Smooth muscle cell (in vitro differentiated cells): ENCODE data around the gene SERPINB10. TPM values are rescaled to one million over a fixed set of nuclear protein-coding genes. Genes with fewer than 3 reads are reported as not detected.

ENCODE experiments used
- DNase-seq: peaks from one replicate; lab custom pipeline; 2025; ENCODE audit not compliant: unreplicated experiment; lab: John Stamatoyannopoulos, UW
- H2AFZ ChIP-seq: fragments of 200-600 bp; sonication (generic); 2 replicates; pipeline ENCODE4 v1.6.0; 2016; ENCODE audit warnings: antibody characterized with exemption, low read depth, mild to moderate bottlenecking
- H3F3A ChIP-seq: fragments of 200-600 bp; sonication (generic); 2 replicates; pipeline ENCODE4 v1.6.0; 2017; ENCODE audit warnings: antibody characterized with exemption, low read depth
- H3K27ac ChIP-seq: fragments of 200-600 bp; sonication (generic); 2 replicates; pipeline ENCODE4 v1.5.1; 2016; ENCODE audit warnings: low read depth, mild to moderate bottlenecking
- H3K27me3 ChIP-seq: fragments of 200-600 bp; sonication (generic); 2 replicates; pipeline ENCODE4 v1.6.1; 2016; ENCODE audit warnings: low read depth, mild to moderate bottlenecking
- H3K36me3 ChIP-seq: fragments of 200-600 bp; sonication (generic); 2 replicates; pipeline ENCODE4 v1.5.1; 2016; ENCODE audit warnings: low read depth
- H3K4me1 ChIP-seq: fragments of 200-600 bp; sonication (generic); 2 replicates; pipeline ENCODE4 v1.5.1; 2016; ENCODE audit warnings: low read depth
- H3K4me2 ChIP-seq: fragments of 200-600 bp; sonication (generic); 2 replicates; pipeline ENCODE4 v1.6.0; 2016; ENCODE audit warnings: mild to moderate bottlenecking
- H3K4me3 ChIP-seq: fragments of 200-600 bp; sonication (generic); 2 replicates; pipeline ENCODE4 v1.5.1; 2016; ENCODE audit warnings: mild to moderate bottlenecking
- H3K79me2 ChIP-seq: fragments of 200-600 bp; sonication (generic); 2 replicates; pipeline ENCODE4 v1.6.0; 2016; ENCODE audit warnings: low read depth, mild to moderate bottlenecking
- H3K9ac ChIP-seq: fragments of 200-600 bp; sonication (generic); 2 replicates; pipeline ENCODE4 v1.6.0; 2016; ENCODE audit warnings: low read depth
- H3K9me3 ChIP-seq: fragments of 200-600 bp; sonication (generic); replicated peaks from 2 replicates; pipeline ENCODE4 v1.5.1; 2016; ENCODE audit warnings: low read depth
- H4K20me1 ChIP-seq: fragments of 200-600 bp; sonication (generic); 2 replicates; pipeline ENCODE4 v1.6.0; 2016; ENCODE audit warnings: low read depth
- CTCF ChIP-seq: fragments of 200-600 bp; sonication (generic); IDR thresholded peaks from 2 replicates; pipeline ENCODE4 v1.5.1; 2017; ENCODE audit warnings: borderline replicate concordance, mild to moderate bottlenecking, antibody characterized with exemption; ENCODE audit not compliant: insufficient read depth, poor library complexity, severe bottlenecking
- WGBS: methylation state at CpG from one replicate; pipeline ENCODE4 v1.1.7; 2016; ENCODE audit warnings: low lambda C conversion rate; 5-methylcytosine and 5-hydroxymethylcytosine counted together
- polyA plus RNA-seq: library from polyadenylated mRNA; unstranded; fragments of >200 nt; fragmentation: Nextera tagmentation; extraction: Ambion mirVana; gene quantifications from 2 replicates; pipeline ENCODE4 v1.2.1, GENCODE V29; 2016
- total RNA-seq: library from RNA; depleted of rRNA; stranded (reverse); fragments of >200 nt; gene quantifications from 2 replicates; pipeline ENCODE4 v1.2.3, GENCODE V29; 2014

The SERPINB10 gene
- total and polyA plus RNA-seq, 2 experiments from 2014 or later = 0.31 TPM; not detected in 1

- TF ChIP-seq CTCF = no peak
- no peaks in the 10 kb centered on the region for H3K4me1 ChIP-seq
- no peaks in the 10 kb centered on the region for H4K20me1 ChIP-seq
- no peak overlapping the region for H2AFZ ChIP-seq
- H3F3A ChIP-seq = no peaks in the 10 kb centered on the region
- DNase-seq = no peak
- H3K9me3 ChIP-seq = no peaks in the 10 kb centered on the region
- 85% methylated on average over 6 of the region's 6 CpGs for WGBS
- no peak overlapping the region for H3K9ac ChIP-seq
- no peaks in the 10 kb centered on the region for H3K79me2 ChIP-seq
- no peaks in the 10 kb centered on the region for H3K27me3 ChIP-seq
- H3K4me3 ChIP-seq = no peak overlapping the region
- no peak overlapping the region for H3K4me2 ChIP-seq
- no peaks in the 10 kb centered on the region for H3K36me3 ChIP-seq
- no peak overlapping the region for H3K27ac ChIP-seq
Observed at GRCh38 chr18:63890237-63890949, 17.4 kb upstream of the SERPINB10 start.

DNA sequence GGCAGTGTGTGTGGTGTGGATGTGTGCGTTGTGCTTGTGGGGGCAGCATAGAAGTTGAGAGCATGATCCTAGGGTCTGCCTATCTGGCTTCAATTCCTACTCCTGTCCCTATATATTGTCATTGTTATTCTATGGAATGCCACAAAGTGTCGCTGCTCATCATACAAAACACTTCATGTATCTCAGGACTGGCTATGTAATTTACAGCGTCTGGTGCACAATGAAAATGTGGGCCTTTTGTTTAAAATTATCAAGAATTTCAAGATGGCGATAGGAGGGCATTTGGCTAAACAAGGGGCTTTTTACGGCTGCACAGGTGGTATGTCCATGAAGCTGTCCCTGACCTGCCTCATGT is 16.8 kb upstream of the SERPINB10 start:
- WGBS = 84% methylated on average over 5 of the region's 5 CpGs
- no peaks in the 10 kb centered on the region for H3K9me3 ChIP-seq

GRCh38 chr18:63892566-63892965 is 15.2 kb upstream of the SERPINB10 start:
- DNase-seq = no peak
- H3K79me2 ChIP-seq = no peaks in the 10 kb centered on the region
- H3K9ac ChIP-seq = no peak overlapping the region
- H3K9me3 ChIP-seq = no peaks in the 10 kb centered on the region
- H3F3A ChIP-seq = no peaks in the 10 kb centered on the region
- no peak overlapping the region for H3K4me3 ChIP-seq
- 93% methylated on average over 4 of the region's 4 CpGs for WGBS
- no peak overlapping the region for H3K27ac ChIP-seq
- TF ChIP-seq CTCF = no peak
- no peak overlapping the region for H2AFZ ChIP-seq
- H3K36me3 ChIP-seq = no peaks in the 10 kb centered on the region
- H3K4me2 ChIP-seq = no peak overlapping the region
- H4K20me1 ChIP-seq = no peaks in the 10 kb centered on the region
- no peaks in the 10 kb centered on the region for H3K4me1 ChIP-seq
- no peaks in the 10 kb centered on the region for H3K27me3 ChIP-seq

More for the DNA sequence above, 16.8 kb upstream of the SERPINB10 start:
- H3K79me2 ChIP-seq = no peaks in the 10 kb centered on the region
- no peaks in the 10 kb centered on the region for H4K20me1 ChIP-seq
- H2AFZ ChIP-seq = no peak overlapping the region
- H3K4me2 ChIP-seq = no peak overlapping the region
- no peak for TF ChIP-seq CTCF
- no peak overlapping the region for H3K9ac ChIP-seq
- H3K36me3 ChIP-seq = no peaks in the 10 kb centered on the region
- H3K4me1 ChIP-seq = no peaks in the 10 kb centered on the region
- DNase-seq = no peak
- H3K4me3 ChIP-seq = no peak overlapping the region
- H3K27ac ChIP-seq = no peak overlapping the region
- no peaks in the 10 kb centered on the region for H3F3A ChIP-seq
- no peaks in the 10 kb centered on the region for H3K27me3 ChIP-seq
